ENCODE data around the gene SRGN.

The SRGN gene

GRCh38 chr10:69090685-69091084, 2.8 kb downstream of the SRGN start:
- DNase-seq (ENCODE audit: low read depth), result no peak

GRCh38 chr10:69091143-69091651, 3.3 kb downstream of the SRGN start:
- DNase-seq (ENCODE audit: low read depth), result no peak

- peak; percentile 66 for DNase-seq (ENCODE audit: low read depth)
Observed at GRCh38 chr10:69092959-69093850, 5.3 kb downstream of the SRGN start.

GRCh38 chr10:69093933-69094332, 6.0 kb downstream of the SRGN start:
- DNase-seq (ENCODE audit: low read depth), result no peak

- no peak for DNase-seq (ENCODE audit: low read depth)
Observed at GRCh38 chr10:69096045-69096444, 8.1 kb downstream of the SRGN start.

GRCh38 chr10:69097729-69098128, 9.8 kb downstream of the SRGN start:
- no peak for DNase-seq (ENCODE audit: low read depth)

- DNase-seq (ENCODE audit: low read depth), result no peak
Observed at GRCh38 chr10:69100136-69100872, 12.4 kb downstream of the SRGN start.

GRCh38 chr10:69101451-69102095, 13.7 kb downstream of the SRGN start:
- no peak for DNase-seq (ENCODE audit: low read depth)

- DNase-seq (ENCODE audit: low read depth), result no peak
Observed at GRCh38 chr10:69102440-69102839, 14.5 kb downstream of the SRGN start.

GRCh38 chr10:69103784-69104183, 15.9 kb downstream of the SRGN start:
- no peak for DNase-seq (ENCODE audit: low read depth)

GRCh38 chr10:69104994-69105790, 17.3 kb downstream of the SRGN start:
- no peak for DNase-seq (ENCODE audit: low read depth)

GRCh38 chr10:69107176-69107490, 19.2 kb downstream of the SRGN start:
- DNase-seq (ENCODE audit: low read depth), result no peak

- no peak for DNase-seq (ENCODE audit: low read depth)
Observed at GRCh38 chr10:69107699-69108098, 19.8 kb downstream of the SRGN start.

- DNase-seq (ENCODE audit: low read depth), result no peak
Observed at GRCh38 chr10:69119896-69120295, 32.0 kb downstream of the SRGN start.

GRCh38 chr10:69123306-69123746, 35.4 kb downstream of the SRGN start:
- DNase-seq (ENCODE audit: low read depth), result no peak

- DNase-seq (ENCODE audit: low read depth), result peak; percentile 97
Observed at GRCh38 chr10:69123747-69124562, 36.1 kb downstream of the SRGN start, which contains the start of gene VPS26A. VPS26A (plus strand) TSS chr10:69124178; CDS start chr10:69124278, 100 bp downstream.

- peak; percentile 22 for DNase-seq (ENCODE audit: low read depth)
Observed at GRCh38 chr10:69124563-69125268, 36.8 kb downstream of the SRGN start.

GRCh38 chr10:69125554-69125953, 37.7 kb downstream of the SRGN start:
- no peak for DNase-seq (ENCODE audit: low read depth)

- no peak for DNase-seq (ENCODE audit: low read depth)
Observed at GRCh38 chr10:69130251-69130650, 42.3 kb downstream of the SRGN start.

- DNase-seq (ENCODE audit: low read depth), result no peak
Observed at GRCh38 chr10:69139961-69140360, 52.1 kb downstream of the SRGN start.
